ENCODE results near the gene ARHGAP35. TPM values are rescaled to one million over a fixed set of nuclear protein-coding genes. Genes with fewer than 3 reads are reported as not detected.
A peak's percentile ranks its signal among the peaks of the same experiment; 100 is the strongest.

ARHGAP35 gene
- total and polyA plus RNA-seq, 4 donors: 47.9 to 121 (median 92.9) TPM

DNA sequence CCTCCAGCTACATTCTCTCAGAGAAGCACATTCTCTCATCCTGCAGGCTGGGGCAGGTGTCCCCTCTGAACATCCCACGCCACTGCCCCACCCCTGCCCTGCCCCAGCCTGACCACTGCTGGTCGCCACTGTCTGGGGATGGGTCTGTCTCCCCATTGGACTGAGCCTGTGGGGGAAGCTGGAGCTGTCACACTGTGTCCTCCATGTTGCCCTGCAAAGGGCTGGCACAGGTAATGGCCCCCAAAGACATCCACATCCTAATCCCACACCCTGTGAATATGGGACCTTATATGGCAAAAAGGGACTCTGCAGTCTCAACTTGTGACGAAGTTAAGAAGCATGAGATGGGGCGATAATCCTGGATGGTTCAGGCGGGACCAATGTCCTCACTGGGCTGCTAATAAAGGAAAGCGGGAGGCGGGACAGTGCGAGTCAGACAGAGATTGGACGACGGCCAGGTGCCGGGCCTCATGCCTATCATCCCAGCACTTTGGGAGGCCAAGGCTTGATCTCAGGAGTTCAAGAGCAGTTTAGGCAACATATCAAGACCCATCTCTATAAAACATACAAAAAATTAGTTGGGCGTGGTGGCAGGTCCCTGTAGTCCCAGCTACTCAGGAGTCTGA, 19.2 kb upstream of the ARHGAP35 start:
- Histone ChIP-seq H3K27me3 (ENCODE audit: control insufficient read depth, insufficient read depth, low read length) (no peaks in the 10 kb centered on the region), H3K9me3 (ENCODE audit: control insufficient read depth, insufficient read depth, low read length) (no peaks in the 10 kb centered on the region), H3K4me1 (ENCODE audit: control insufficient read depth, insufficient read depth, low read length) (peaks cover 14% of the 10 kb centered on the region), H3K27ac (ENCODE audit: low read depth, low read length) (no peak overlapping the region), H3K4me3 (ENCODE audit: low read depth, low read length) (no peak overlapping the region), H3K36me3 (ENCODE audit: control insufficient read depth, insufficient read depth, low read length) (peaks cover 83% of the 10 kb centered on the region)
- 87% methylated on average over 6 of the region's 12 CpGs for WGBS (ENCODE audit: insufficient coverage)
- DNase-seq (ENCODE audit: low read depth in 4 of 6, low spot score in 6 of 6): no peak

DNA sequence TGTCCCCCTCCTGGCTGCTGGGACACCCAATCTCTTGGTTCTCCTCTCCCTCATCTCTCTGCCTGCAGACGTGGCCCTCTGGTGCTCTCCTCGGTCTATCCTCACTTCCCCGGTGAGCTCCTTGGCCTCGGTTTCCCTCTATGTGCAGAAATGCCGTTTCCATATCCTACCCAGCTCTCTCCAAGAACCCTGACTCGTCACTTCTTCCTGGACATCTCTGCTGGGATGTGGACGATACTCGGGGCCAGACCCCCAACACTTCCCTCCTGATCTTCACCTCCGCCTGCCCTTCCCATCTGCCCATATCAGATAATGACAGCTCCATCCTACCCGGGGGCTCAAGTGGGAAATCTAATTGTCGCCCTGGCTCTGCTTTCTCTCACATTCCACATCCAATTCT, 18.0 kb upstream of the ARHGAP35 start:
- peaks cover 81% of the 10 kb centered on the region for H3K36me3 ChIP-seq (ENCODE audit: control insufficient read depth, insufficient read depth, low read length)
- no peak overlapping the region for H3K4me3 ChIP-seq (ENCODE audit: low read depth, low read length)
- H3K9me3 ChIP-seq (ENCODE audit: control insufficient read depth, insufficient read depth, low read length): no peaks in the 10 kb centered on the region
- H3K27ac ChIP-seq (ENCODE audit: low read depth, low read length): no peak overlapping the region
- 94% methylated on average over 11 of the region's 11 CpGs for WGBS (ENCODE audit: insufficient coverage)
- H3K27me3 ChIP-seq (ENCODE audit: control insufficient read depth, insufficient read depth, low read length): no peaks in the 10 kb centered on the region
- peaks cover 8% of the 10 kb centered on the region for H3K4me1 ChIP-seq (ENCODE audit: control insufficient read depth, insufficient read depth, low read length)
- DNase-seq (ENCODE audit: low read depth in 4 of 6, low spot score in 6 of 6): no peak

DNA sequence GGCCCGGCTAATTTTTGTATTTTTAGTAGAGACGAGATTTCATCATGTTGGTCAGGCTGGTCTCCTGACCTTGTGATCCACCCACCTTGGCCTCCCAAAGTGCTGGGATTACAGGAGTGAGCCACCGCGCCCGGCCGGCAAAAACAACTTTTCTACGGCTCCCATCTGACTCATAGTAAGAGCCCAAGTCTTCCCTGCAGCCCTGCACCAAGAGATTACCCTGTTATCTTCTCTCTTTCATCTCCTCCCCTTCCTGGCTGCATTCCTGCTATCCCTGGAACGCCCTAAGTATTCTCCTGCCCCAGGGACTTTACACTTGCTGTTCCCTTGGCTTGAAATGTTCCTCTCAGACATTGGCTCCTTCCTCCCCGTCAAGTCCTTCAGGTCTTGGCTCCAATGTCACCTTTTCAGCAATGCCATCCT, 16.7 kb upstream of the ARHGAP35 start:
- Histone ChIP-seq H3K27ac (ENCODE audit: low read depth, low read length) (no peak overlapping the region), H3K4me3 (ENCODE audit: low read depth, low read length) (no peak overlapping the region), H3K36me3 (ENCODE audit: control insufficient read depth, insufficient read depth, low read length) (peaks cover 69% of the 10 kb centered on the region), H3K4me1 (ENCODE audit: control insufficient read depth, insufficient read depth, low read length) (peaks cover 12% of the 10 kb centered on the region), H3K9me3 (ENCODE audit: control insufficient read depth, insufficient read depth, low read length) (no peaks in the 10 kb centered on the region), H3K27me3 (ENCODE audit: control insufficient read depth, insufficient read depth, low read length) (no peaks in the 10 kb centered on the region)
- 95% methylated on average over 7 of the region's 9 CpGs for WGBS (ENCODE audit: insufficient coverage)
- no peak for DNase-seq (ENCODE audit: low read depth in 4 of 6, low spot score in 6 of 6)

DNA sequence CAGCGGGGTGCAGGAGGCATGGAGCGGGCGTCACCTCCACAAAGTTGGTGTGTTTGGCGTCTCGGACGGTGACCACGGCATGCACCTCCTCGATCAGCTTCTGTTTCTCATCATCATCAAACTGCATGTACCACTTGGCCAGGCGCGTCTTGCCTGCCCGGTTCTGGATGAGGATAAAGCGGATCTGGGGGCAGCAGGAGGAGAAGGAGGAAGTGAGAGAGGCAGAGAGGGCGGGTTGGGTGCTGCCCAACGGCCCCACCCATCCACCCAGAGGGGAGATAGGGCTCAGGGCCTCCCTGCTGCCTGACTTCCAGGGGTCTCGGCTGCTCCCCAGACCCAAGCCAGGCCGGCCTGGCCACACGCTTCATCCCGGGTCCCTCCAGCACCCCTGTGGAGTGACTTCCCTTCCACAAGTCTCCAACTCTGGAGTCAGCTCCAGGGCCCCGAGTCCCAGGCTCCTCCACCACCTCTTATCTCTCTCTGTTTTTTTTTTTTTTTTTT, 14.8 kb upstream of the ARHGAP35 start:
- Histone ChIP-seq H3K4me3 (ENCODE audit: low read depth, low read length) (no peak overlapping the region), H3K27ac (ENCODE audit: low read depth, low read length) (no peak overlapping the region), H3K9me3 (ENCODE audit: control insufficient read depth, insufficient read depth, low read length) (no peaks in the 10 kb centered on the region), H3K4me1 (ENCODE audit: control insufficient read depth, insufficient read depth, low read length) (peaks cover 21% of the 10 kb centered on the region), H3K27me3 (ENCODE audit: control insufficient read depth, insufficient read depth, low read length) (no peaks in the 10 kb centered on the region), H3K36me3 (ENCODE audit: control insufficient read depth, insufficient read depth, low read length) (peaks cover 57% of the 10 kb centered on the region)
- DNase-seq (ENCODE audit: low read depth in 4 of 6, low spot score in 6 of 6): no peak
- 97% methylated on average over 7 of the region's 19 CpGs for WGBS (ENCODE audit: insufficient coverage)

DNA sequence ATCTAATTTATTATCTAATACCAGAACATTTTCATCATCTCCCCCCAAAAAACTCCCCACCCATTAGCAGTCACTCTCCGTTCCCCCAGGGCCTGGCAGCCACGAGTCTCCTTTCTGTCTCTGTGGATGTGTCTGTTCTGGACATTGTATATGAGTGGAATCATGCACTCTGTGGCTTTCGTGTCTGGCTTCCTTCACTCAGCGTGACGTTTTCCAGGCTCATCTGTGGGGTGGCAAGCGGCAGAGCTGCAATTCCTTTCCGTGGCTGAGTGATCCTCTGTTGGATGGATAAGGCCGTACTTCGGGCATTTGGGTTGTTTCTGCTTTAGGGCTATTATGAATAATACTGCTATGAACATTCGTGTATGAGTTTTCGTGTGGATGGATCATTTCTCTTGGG, 13.3 kb upstream of the ARHGAP35 start:
- H3K36me3 ChIP-seq (ENCODE audit: control insufficient read depth, insufficient read depth, low read length): peaks cover 42% of the 10 kb centered on the region
- no peaks in the 10 kb centered on the region for H3K9me3 ChIP-seq (ENCODE audit: control insufficient read depth, insufficient read depth, low read length)
- H3K4me1 ChIP-seq (ENCODE audit: control insufficient read depth, insufficient read depth, low read length): peaks cover 21% of the 10 kb centered on the region
- H3K27me3 ChIP-seq (ENCODE audit: control insufficient read depth, insufficient read depth, low read length): no peaks in the 10 kb centered on the region
- no peak overlapping the region for H3K4me3 ChIP-seq (ENCODE audit: low read depth, low read length)
- WGBS (ENCODE audit: insufficient coverage): 93% methylated on average over 9 of the region's 11 CpGs
- H3K27ac ChIP-seq (ENCODE audit: low read depth, low read length): no peak overlapping the region
- no peak for DNase-seq (ENCODE audit: low read depth in 4 of 6, low spot score in 6 of 6)

DNA sequence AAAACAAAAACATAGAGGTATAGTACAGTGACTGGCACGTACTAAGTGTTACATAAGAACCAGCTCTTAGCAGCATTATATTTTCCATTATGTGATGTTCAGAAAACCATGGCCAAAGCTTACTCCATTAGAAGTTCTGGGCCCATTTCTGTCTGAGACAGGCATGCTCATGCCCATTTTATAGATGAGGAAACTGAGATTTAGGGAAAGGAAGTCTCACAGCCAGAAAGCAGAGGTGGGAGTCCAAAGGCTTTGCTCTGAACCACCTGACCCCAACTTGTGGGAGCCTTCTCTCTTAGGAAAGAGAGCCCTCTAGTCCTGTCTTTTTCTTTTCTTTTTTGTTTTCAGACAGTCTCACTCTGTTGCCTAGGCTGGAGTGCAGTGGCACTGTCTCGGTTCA, 12.4 kb upstream of the ARHGAP35 start:
- DNase-seq (ENCODE audit: low read depth in 4 of 6, low spot score in 6 of 6): no peak
- H3K4me3 ChIP-seq (ENCODE audit: low read depth, low read length): no peak overlapping the region
- H3K4me1 ChIP-seq (ENCODE audit: control insufficient read depth, insufficient read depth, low read length): peaks cover 21% of the 10 kb centered on the region
- H3K27ac ChIP-seq (ENCODE audit: low read depth, low read length): no peak overlapping the region
- H3K9me3 ChIP-seq (ENCODE audit: control insufficient read depth, insufficient read depth, low read length): no peaks in the 10 kb centered on the region
- no peaks in the 10 kb centered on the region for H3K27me3 ChIP-seq (ENCODE audit: control insufficient read depth, insufficient read depth, low read length)
- peaks cover 34% of the 10 kb centered on the region for H3K36me3 ChIP-seq (ENCODE audit: control insufficient read depth, insufficient read depth, low read length)
- WGBS (ENCODE audit: insufficient coverage): 87% methylated on average over 2 of the region's 2 CpGs

DNA sequence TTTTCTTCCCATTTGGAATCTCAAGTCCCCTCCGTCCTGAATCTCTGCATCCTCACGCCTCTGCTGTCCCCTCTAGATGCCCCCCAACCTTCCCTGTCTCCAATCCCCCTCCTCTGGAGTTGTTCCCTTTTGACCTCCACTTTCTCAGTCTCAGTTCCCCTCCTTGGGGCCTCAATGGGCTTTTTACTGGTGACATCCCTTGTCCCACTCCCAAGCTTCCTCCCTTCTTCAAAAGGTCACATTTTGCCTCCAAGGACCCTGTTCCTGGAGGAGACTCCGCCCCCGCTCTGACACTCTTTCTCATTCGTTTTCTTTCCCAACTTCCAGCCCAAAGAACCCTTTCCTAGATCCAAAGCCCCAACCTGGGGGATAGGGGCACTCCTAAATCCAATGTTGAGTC, 11.2 kb upstream of the ARHGAP35 start:
- Histone ChIP-seq H3K4me3 (ENCODE audit: low read depth, low read length) (peak overlapping the region; percentile 95), H3K27me3 (ENCODE audit: control insufficient read depth, insufficient read depth, low read length) (no peaks in the 10 kb centered on the region)
- DNase-seq (ENCODE audit: low read depth in 4 of 6, low spot score in 6 of 6): no peak

DNA sequence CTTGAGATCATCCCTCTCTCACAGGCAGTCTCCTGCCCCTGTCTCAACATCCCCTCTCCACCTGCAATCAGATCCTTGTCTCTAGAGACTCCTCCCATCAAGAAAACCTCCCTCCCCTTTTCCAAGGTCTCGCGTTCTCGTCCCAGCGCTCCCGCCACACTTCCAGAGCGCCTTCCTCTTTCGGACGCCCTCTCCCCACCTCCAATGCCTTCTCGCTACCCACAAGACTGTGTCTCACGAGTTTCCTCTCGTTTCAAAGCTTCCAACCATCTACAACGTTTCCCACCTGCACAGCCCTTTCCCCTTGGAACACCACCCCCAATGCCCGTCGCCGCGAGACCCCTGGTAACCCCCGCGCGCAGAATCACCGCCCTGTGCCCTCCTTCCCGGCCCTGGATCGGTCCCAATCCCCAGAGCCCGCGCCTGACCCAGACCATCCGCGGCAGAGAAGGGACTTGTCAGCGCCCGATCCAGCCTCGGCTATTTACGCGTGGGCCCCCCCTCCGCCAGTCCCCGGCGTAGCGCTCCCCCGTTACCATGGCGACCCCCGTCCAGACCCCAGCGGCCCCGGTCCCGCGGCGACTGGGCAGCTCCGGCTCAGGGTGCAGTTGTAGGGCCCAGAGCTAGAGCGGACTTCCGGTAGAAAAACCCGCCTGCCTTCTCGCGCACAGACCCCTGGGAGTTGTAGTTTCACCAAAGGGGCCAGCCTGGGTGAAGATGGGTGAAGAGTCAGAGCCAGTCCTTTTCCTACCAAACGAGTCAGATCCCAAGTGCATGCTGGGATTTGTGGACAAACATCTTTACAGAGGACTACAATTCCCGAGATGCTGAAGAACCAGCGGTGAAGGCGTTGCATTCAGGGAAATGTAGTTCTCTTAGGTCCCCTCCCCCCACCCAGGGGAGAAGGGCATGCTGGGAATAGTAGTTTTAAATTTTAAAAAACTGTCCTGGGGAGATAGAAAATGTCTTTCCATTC, 10.3 kb upstream of the ARHGAP35 start, which contains the start of gene AP2S1:
AP2S1 (minus strand) TSS at position 619 of the 976 bp plus-strand sequence; CDS start at position 539, 80 bp downstream.
- WGBS (ENCODE audit: insufficient coverage): under 1% methylated on average over 50 of the region's 53 CpGs

More for the DNA sequence above, 11.2 kb upstream of the ARHGAP35 start:
- Histone ChIP-seq H3K9me3 (ENCODE audit: control insufficient read depth, insufficient read depth, low read length) (no peaks in the 10 kb centered on the region), H3K36me3 (ENCODE audit: control insufficient read depth, insufficient read depth, low read length) (peaks cover 22% of the 10 kb centered on the region), H3K27ac (ENCODE audit: low read depth, low read length) (peak overlapping the region; percentile 93), H3K4me1 (ENCODE audit: control insufficient read depth, insufficient read depth, low read length) (peaks cover 21% of the 10 kb centered on the region)
- 25% methylated on average over 5 of the region's 5 CpGs for WGBS (ENCODE audit: insufficient coverage)

DNA sequence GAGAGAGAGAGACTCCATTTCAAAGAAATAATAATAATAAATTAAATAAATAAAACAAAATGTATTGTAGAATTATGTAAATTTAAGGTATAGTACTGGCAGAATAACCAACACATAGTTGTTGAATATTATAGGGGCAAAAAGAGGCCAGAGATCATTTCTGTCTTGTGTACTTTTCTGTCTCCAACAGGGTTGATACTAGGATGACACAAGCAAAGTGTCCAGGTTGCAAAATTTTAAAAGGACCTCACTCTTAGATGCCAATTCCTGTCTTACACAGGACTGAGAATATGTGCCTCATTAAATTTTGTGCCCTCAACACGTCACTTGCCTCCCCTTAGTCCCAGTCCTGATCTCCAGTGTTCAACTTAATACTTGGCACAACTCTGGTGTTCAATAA, 8.0 kb upstream of the ARHGAP35 start:
- Histone ChIP-seq H3K36me3 (ENCODE audit: control insufficient read depth, insufficient read depth, low read length) (peaks cover 3% of the 10 kb centered on the region), H3K27ac (ENCODE audit: low read depth, low read length) (no peak overlapping the region), H3K4me3 (ENCODE audit: low read depth, low read length) (no peak overlapping the region), H3K4me1 (ENCODE audit: control insufficient read depth, insufficient read depth, low read length) (peaks cover 37% of the 10 kb centered on the region), H3K9me3 (ENCODE audit: control insufficient read depth, insufficient read depth, low read length) (no peaks in the 10 kb centered on the region), H3K27me3 (ENCODE audit: control insufficient read depth, insufficient read depth, low read length) (no peaks in the 10 kb centered on the region)
- DNase-seq (ENCODE audit: low read depth in 4 of 6, low spot score in 6 of 6): no peak
- 71% methylated on average over 1 of the region's 1 CpG for WGBS (ENCODE audit: insufficient coverage)

More for the DNA sequence above, 10.3 kb upstream of the ARHGAP35 start, which contains the start of gene AP2S1:
- Histone ChIP-seq H3K27ac (ENCODE audit: low read depth, low read length) (peak within 1 kb of the TSS; percentile 93), H3K4me3 (ENCODE audit: low read depth, low read length) (peak within 1 kb of the TSS; percentile 95), H3K27me3 (ENCODE audit: control insufficient read depth, insufficient read depth, low read length) (no peaks in the 10 kb centered on the region), H3K36me3 (ENCODE audit: control insufficient read depth, insufficient read depth, low read length) (peaks cover 17% of the 10 kb centered on the region), H3K4me1 (ENCODE audit: control insufficient read depth, insufficient read depth, low read length) (peaks cover 23% of the 10 kb centered on the region), H3K9me3 (ENCODE audit: control insufficient read depth, insufficient read depth, low read length) (no peaks in the 10 kb centered on the region)
- DNase-seq (ENCODE audit: low read depth in 4 of 6, low spot score in 6 of 6): peak; percentile 97 to 100 (median 99)
